ENCODE measurements around the gene YBX1.

Gene YBX1

DNA sequence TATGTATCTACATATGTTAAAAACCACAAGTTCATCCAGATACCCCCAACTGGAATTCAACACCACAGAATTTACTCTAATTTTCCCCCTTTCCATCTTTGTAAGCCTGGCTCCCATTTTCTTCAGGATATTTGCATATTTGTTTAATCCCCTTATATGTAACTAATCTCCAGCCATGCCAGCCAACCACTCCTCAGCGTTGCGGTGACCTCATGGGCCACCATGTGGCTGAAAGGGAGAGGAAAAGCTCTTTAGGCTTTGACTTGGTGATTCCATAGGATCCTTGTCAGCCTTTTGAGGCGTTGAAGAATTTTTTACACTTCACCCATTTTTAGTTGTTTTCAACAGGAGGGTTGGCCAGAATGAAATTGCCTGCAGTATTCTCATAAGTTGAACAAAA lies 47.8 kb downstream of the YBX1 start:
- Histone ChIP-seq H3K27ac (no peak overlapping the region), H3K9me3 (ENCODE audit: control insufficient read depth, low read length) (no peaks in the 10 kb centered on the region), H3K4me2 (ENCODE audit: low read length) (no peak overlapping the region), H3K4me1 (no peaks in the 10 kb centered on the region), H3K27me3 (ENCODE audit: control insufficient read depth, insufficient read depth, low read length) (no peaks in the 10 kb centered on the region), H3K36me3 (ENCODE audit: control insufficient read depth, insufficient read depth, low read length) (no peaks in the 10 kb centered on the region), H3K9ac (no peak overlapping the region), H3K4me3 (ENCODE audit: low read depth, low read length) (no peak overlapping the region), H2AFZ (no peak overlapping the region), H3K79me2 (no peaks in the 10 kb centered on the region)
- TF ChIP-seq, protein P1, sequence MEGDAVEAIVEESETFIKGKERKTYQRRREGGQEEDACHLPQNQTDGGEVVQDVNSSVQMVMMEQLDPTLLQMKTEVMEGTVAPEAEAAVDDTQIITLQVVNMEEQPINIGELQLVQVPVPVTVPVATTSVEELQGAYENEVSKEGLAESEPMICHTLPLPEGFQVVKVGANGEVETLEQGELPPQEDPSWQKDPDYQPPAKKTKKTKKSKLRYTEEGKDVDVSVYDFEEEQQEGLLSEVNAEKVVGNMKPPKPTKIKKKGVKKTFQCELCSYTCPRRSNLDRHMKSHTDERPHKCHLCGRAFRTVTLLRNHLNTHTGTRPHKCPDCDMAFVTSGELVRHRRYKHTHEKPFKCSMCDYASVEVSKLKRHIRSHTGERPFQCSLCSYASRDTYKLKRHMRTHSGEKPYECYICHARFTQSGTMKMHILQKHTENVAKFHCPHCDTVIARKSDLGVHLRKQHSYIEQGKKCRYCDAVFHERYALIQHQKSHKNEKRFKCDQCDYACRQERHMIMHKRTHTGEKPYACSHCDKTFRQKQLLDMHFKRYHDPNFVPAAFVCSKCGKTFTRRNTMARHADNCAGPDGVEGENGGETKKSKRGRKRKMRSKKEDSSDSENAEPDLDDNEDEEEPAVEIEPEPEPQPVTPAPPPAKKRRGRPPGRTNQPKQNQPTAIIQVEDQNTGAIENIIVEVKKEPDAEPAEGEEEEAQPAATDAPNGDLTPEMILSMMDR (IDR thresholded peaks at IDR 0.05): no peak

DNA sequence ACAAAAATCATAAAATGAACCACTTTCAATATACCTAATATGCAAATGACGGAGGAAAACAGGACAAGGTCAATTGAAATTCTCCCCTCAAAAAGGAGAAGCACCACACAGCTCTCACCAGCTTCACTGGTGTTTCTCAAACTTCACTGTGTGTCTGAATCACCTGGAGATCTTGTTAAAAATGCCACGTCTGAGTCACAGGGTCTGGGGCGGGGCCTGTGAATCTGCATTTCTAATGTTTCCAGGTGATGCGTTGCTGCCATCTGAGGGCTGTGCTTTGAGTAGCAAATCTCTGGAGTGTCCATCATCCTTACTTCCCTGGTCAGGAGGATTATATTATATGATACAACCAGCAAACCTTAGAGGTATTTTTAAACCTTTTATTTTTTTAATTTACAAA lies 48.8 kb downstream of the YBX1 start:
- Histone ChIP-seq H3K4me1 (no peaks in the 10 kb centered on the region), H2AFZ (no peak overlapping the region), H3K79me2 (no peaks in the 10 kb centered on the region), H3K9ac (no peak overlapping the region), H3K4me2 (ENCODE audit: low read length) (no peak overlapping the region), H3K36me3 (ENCODE audit: control insufficient read depth, insufficient read depth, low read length) (no peaks in the 10 kb centered on the region), H3K27me3 (ENCODE audit: control insufficient read depth, insufficient read depth, low read length) (no peaks in the 10 kb centered on the region), H3K4me3 (ENCODE audit: low read depth, low read length) (no peak overlapping the region), H3K27ac (no peak overlapping the region), H3K9me3 (ENCODE audit: control insufficient read depth, low read length) (no peaks in the 10 kb centered on the region)
- TF ChIP-seq, protein P1 (IDR thresholded peaks at IDR 0.05): no peak

DNA sequence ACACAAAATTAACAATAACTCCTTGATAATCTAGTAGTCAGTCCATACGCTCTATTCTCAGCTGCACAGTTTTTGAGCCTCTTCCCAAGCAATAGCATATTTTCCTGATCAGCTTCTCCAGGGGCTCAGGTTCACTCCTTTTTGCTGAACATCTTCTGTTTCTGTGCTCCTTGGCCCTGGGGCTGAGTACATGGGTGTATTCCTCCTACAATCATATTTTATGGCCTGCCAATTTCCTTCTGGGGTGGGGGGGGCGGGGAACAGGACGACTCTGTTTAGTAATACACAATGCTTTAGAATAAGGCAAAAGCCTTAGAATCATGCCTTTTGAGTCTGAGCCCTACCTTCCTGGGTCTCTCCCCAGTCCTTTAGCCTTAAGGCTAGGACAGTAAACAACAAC lies 49.4 kb downstream of the YBX1 start:
- Histone ChIP-seq H3K27ac (no peak overlapping the region), H3K4me2 (ENCODE audit: low read length) (no peak overlapping the region), H3K9me3 (ENCODE audit: control insufficient read depth, low read length) (no peaks in the 10 kb centered on the region), H3K4me3 (ENCODE audit: low read depth, low read length) (no peak overlapping the region), H3K27me3 (ENCODE audit: control insufficient read depth, insufficient read depth, low read length) (no peaks in the 10 kb centered on the region), H3K36me3 (ENCODE audit: control insufficient read depth, insufficient read depth, low read length) (no peaks in the 10 kb centered on the region), H3K4me1 (peaks cover 3% of the 10 kb centered on the region), H2AFZ (no peak overlapping the region), H3K79me2 (no peaks in the 10 kb centered on the region), H3K9ac (no peak overlapping the region)
- TF ChIP-seq, protein P1 (IDR thresholded peaks at IDR 0.05): no peak

DNA sequence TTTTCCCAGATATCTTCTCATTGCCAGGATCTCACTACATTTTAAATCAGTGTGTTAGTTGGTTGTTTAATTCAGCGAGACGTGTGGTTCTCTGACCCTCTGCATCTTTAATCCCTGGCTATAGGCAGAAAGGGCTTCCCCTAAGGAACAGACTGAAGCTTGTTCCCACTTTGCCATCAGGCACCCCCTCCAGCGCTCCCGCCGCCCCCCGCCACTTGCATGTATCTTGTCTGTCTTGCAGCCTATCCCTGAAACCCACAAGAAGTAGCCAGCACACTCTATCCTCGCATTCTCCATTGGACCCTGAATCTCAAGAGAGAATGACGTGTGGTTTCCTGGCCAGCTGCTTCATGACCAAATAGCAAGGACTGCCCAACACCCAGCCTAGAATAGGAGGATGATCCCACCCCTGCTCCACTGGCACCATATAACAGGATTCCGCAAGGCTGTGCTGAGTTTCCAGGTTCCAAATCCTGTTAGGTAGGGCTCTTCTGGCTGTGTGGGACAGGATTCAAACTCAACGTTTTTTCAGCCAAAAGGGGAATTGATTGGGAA lies 50.0 kb downstream of the YBX1 start:
- Histone ChIP-seq H3K9me3 (ENCODE audit: control insufficient read depth, low read length) (no peaks in the 10 kb centered on the region), H3K4me3 (ENCODE audit: low read depth, low read length) (no peak overlapping the region), H2AFZ (no peak overlapping the region), H3K27ac (no peak overlapping the region), H3K36me3 (ENCODE audit: control insufficient read depth, insufficient read depth, low read length) (no peaks in the 10 kb centered on the region), H3K4me1 (peaks cover 9% of the 10 kb centered on the region), H3K4me2 (ENCODE audit: low read length) (no peak overlapping the region), H3K9ac (no peak overlapping the region), H3K27me3 (ENCODE audit: control insufficient read depth, insufficient read depth, low read length) (no peaks in the 10 kb centered on the region), H3K79me2 (no peaks in the 10 kb centered on the region)
- TF ChIP-seq, protein P1 (IDR thresholded peaks at IDR 0.05): no peak

DNA sequence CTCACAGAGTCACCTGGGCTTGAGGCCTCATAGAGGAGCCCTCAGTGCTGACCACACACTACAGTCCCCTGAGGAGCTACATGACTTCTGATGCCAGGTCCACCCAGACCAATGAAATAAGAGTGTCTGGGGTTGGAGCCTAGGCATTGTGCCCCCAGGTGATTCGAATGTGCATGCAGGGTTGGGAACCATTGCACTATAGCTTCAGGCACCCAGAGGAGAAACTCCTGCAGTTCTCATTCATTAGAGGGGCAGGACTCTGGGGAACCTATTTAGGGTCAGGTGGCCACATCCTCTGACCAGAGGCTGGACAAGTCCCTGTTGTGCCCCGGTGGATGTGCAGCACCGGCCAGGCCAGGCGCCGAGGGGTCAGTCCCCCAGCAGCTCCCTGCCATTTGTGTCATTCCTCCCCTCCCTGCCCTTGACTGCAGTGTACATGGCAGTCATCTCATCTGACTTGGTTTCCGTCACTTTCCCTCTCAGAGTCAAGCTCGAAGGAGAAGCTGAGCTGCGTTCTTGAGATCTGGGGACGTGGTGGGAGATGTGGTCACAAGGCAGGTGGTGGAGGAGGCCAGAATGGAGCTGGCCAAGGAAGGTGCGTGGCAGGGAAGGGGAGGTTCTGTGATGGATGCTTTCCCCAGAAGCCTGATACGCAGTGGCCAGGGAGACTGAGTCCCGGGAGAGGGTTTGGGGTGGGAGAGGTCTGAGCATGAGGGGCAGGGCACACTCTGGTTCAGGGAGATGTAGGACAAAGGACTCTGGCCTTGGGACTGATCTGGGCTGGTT lies 51.4 kb downstream of the YBX1 start:
- H3K4me3 ChIP-seq (ENCODE audit: low read depth, low read length): no peak overlapping the region
- TF ChIP-seq, protein P1 (IDR thresholded peaks at IDR 0.05): no peak
- H3K4me2 ChIP-seq (ENCODE audit: low read length): no peak overlapping the region
- no peak overlapping the region for H2AFZ ChIP-seq
- no peak overlapping the region for H3K27ac ChIP-seq
- H3K4me1 ChIP-seq: peaks cover 9% of the 10 kb centered on the region
- H3K36me3 ChIP-seq (ENCODE audit: control insufficient read depth, insufficient read depth, low read length): no peaks in the 10 kb centered on the region
- no peak overlapping the region for H3K9ac ChIP-seq
- no peaks in the 10 kb centered on the region for H3K27me3 ChIP-seq (ENCODE audit: control insufficient read depth, insufficient read depth, low read length)
- H3K9me3 ChIP-seq (ENCODE audit: control insufficient read depth, low read length): no peaks in the 10 kb centered on the region
- H3K79me2 ChIP-seq: no peaks in the 10 kb centered on the region
